Stimulated activated CD8-positive, alpha-beta memory T cell treated with anti-CD3 and anti-CD28 coated beads, Interleukin-7, amount 100 ng/mL, for 1 hour (primary cell): ENCODE measurements around the gene SYNE4.

Experiments
- DNase-seq, 2 donors: peaks; one replicate each; pipeline ENCODE4 v3.0.0-alpha.2; 2020; ENCODE audit warnings: low read depth in 2 of 2

Gene SYNE4

GRCh38 chr19:35955881-35956634 is 52.6 kb downstream of the SYNE4 start:
- no peak for DNase-seq
